SK-N-MC (cell line): ENCODE measurements around the gene GRM8.

ENCODE experiments used
- EZH2 ChIP-seq: fragments of 200-600 bp; sonication (generic); IDR thresholded peaks from one replicate; pipeline ENCODE4 v1.6.1; 2017; ENCODE audit warnings: antibody characterized with exemption
- POLR2AphosphoS5 ChIP-seq: IDR thresholded peaks from 2 replicates; pipeline ENCODE4 v1.6.1; 2012; ENCODE audit warnings: mild to moderate bottlenecking, low read depth, low read length, borderline replicate concordance

GRCh38 chr7:126450269-126450671 is 802.5 kb downstream of the GRM8 start:
- TF ChIP-seq POLR2AphosphoS5: no peak
- no peak for TF ChIP-seq EZH2
